BLaER1 treated with 17β-estradiol and CSF1 and Interleukin-3, amounts not matched to agents 10 nM and 100 nM (cell line): ENCODE results near the gene KTI12.
"Not testable (repeated sequence)": the region's sequence is repeated elsewhere in the genome, so short reads cannot be mapped to it uniquely, and the experiment has no call there.

Experiments
- H3K27ac ChIP-seq, 11 experiments: shearing (Covaris generic); formaldehyde crosslinking; 2 replicates each; pipeline ENCODE4 v1.8.1; 2022
- H3K27me3 ChIP-seq, 11 experiments: shearing (Covaris generic); formaldehyde crosslinking; 2 replicates each; pipeline ENCODE4 v1.8.1; 2022
- H3K36me3 ChIP-seq, 11 experiments: shearing (Covaris generic); formaldehyde crosslinking; 2 replicates each; pipeline ENCODE4 v1.8.1; 2022
- H3K4me1 ChIP-seq, 10 experiments: shearing (Covaris generic); formaldehyde crosslinking; 2 replicates each; pipeline ENCODE4 v1.8.1; 2022
- H3K4me2 ChIP-seq, 11 experiments: shearing (Covaris generic); formaldehyde crosslinking; 2 replicates each; pipeline ENCODE4 v1.8.1; 2022
- H3K4me3 ChIP-seq, 10 experiments: shearing (Covaris generic); formaldehyde crosslinking; 2 replicates each; pipeline ENCODE4 v1.8.1; 2022
- H3K9ac ChIP-seq, 11 experiments: shearing (Covaris generic); formaldehyde crosslinking; 2 replicates each; pipeline ENCODE4 v1.8.1; 2022
- H3K9me3 ChIP-seq, 11 experiments: shearing (Covaris generic); formaldehyde crosslinking; replicated peaks in 1 of 11; 2 replicates each; pipeline ENCODE4 v1.8.1; 2022
- H4K20me1 ChIP-seq, 11 experiments: shearing (Covaris generic); formaldehyde crosslinking; 2 replicates each; pipeline ENCODE4 v1.8.1; 2022
- Cebpa-rat ChIP-seq, 11 experiments: shearing (Covaris generic); IDR thresholded peaks; 2 replicates each; pipeline ENCODE4 v1.8.1; 2022

KTI12 gene

GRCh38 chr1:52032124-52032784 is 1.4 kb downstream of the KTI12 start:
- H3K4me1 ChIP-seq, result peaks cover 20 to 38% (median 27%) of the 10 kb centered on the region in 10 experiments
- H4K20me1 ChIP-seq, result peaks cover 22 to 49% (median 36%) of the 10 kb centered on the region in 11 experiments; a peak in 21 of 22 replicates
- H3K27ac ChIP-seq, result peak overlapping the region in 10 of 11 experiments; percentile 83 to 95 (median 93); a peak in 20 of 22 replicates

DNA sequence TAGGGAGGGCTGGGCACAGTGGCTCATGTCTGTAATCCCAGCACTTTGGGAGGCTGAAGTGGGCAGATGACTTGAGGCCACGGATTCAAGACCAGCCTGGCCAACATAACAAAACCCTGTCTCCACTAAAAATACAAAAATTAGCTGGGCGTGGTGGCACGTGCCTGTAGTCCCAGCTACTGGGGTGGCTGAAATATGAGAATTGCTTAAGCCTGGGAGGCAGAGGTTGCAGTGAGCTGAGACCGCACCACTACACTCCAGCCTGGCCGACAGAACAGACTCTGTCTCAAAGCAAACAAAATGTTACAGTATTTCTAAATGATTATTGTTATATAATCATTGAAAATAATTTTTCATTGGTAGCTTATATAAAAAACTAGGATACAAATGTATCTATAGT is 4.8 kb downstream of the KTI12 start:
- H3K4me2 ChIP-seq, H3K4me3 ChIP-seq: not testable (repeated sequence)

More at GRCh38 chr1:52032124-52032784, 1.4 kb downstream of the KTI12 start:
- Histone ChIP-seq H3K4me3 (peak overlapping the region; percentile 75 to 97 (median 92)), H3K36me3 (peaks cover 27 to 80% (median 43%) of the 10 kb centered on the region in 11 experiments), H3K27me3 (no peaks in the 10 kb centered on the region), H3K4me2 (peak overlapping the region; percentile 83 to 100 (median 91)), H3K9me3 (no peaks in the 10 kb centered on the region), H3K9ac (peak overlapping the region; percentile 88 to 96 (median 91))
- TF ChIP-seq Cebpa-rat (IDR thresholded peaks at IDR 0.05), result no peak

GRCh38 chr1:52028328-52028727 is 5.3 kb downstream of the KTI12 start:
- Histone ChIP-seq H3K4me2 (no peak overlapping the region), H4K20me1 (peaks cover 22 to 49% (median 36%) of the 10 kb centered on the region in 11 experiments; a peak in 21 of 22 replicates), H3K9ac (no peak overlapping the region), H3K27ac (no peak overlapping the region), H3K4me1 (peaks cover 23 to 37% (median 31%) of the 10 kb centered on the region in 10 experiments), H3K9me3 (no peaks in the 10 kb centered on the region), H3K36me3 (peaks cover 53 to 92% (median 62%) of the 10 kb centered on the region in 11 experiments), H3K4me3 (no peak overlapping the region), H3K27me3 (no peaks in the 10 kb centered on the region)
- no peak for TF ChIP-seq Cebpa-rat (IDR thresholded peaks at IDR 0.05)

More for the DNA sequence above, 4.8 kb downstream of the KTI12 start:
- not testable (repeated sequence) for H3K9me3 ChIP-seq, H3K27ac ChIP-seq, H3K27me3 ChIP-seq, H3K9ac ChIP-seq
- Histone ChIP-seq H4K20me1 (peaks cover 22 to 49% (median 36%) of the 10 kb centered on the region in 11 experiments; a peak in 21 of 22 replicates), H3K36me3 (peaks cover 48 to 87% (median 57%) of the 10 kb centered on the region in 11 experiments), H3K4me1 (peaks cover 24 to 37% (median 32%) of the 10 kb centered on the region in 10 experiments)

DNA sequence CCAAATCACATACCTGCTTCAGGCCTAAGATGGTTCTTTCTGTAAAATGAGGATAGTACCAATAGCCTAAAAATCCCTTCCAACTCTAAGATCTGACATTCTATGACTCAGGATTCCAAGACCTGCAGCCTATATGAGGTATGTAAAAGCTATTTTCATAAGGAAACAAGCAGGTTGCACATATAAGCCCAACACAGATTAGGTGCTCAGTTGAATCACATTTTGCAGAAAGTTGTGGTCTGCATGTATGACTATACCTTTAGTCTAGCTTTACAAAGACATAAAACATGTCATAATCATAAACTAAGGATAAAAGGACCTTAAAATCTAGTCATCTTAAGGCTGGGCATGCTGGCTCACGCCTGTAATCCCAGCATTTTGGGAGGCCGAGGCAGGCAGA is 7.3 kb downstream of the KTI12 start:
- H3K27me3 ChIP-seq, result no peaks in the 10 kb centered on the region
- H3K9me3 ChIP-seq, result no peaks in the 10 kb centered on the region
- no peak overlapping the region for H3K4me3 ChIP-seq
- no peak for TF ChIP-seq Cebpa-rat (IDR thresholded peaks at IDR 0.05)
- H3K27ac ChIP-seq, result no peak overlapping the region
- no peak overlapping the region for H3K4me2 ChIP-seq
- no peak overlapping the region for H3K9ac ChIP-seq
- H4K20me1 ChIP-seq, result peaks cover 6 to 29% (median 20%) of the 10 kb centered on the region in 11 experiments; a peak in 20 of 22 replicates
- H3K4me1 ChIP-seq, result peaks cover 10 to 26% (median 17%) of the 10 kb centered on the region in 10 experiments; a peak in 19 of 20 replicates
- peaks cover 69 to 99% (median 79%) of the 10 kb centered on the region in 11 experiments for H3K36me3 ChIP-seq

GRCh38 chr1:52022133-52022532 is 11.5 kb downstream of the KTI12 start:
- no peak overlapping the region for H3K27ac ChIP-seq
- H3K27me3 ChIP-seq, result no peaks in the 10 kb centered on the region
- no peak overlapping the region for H3K9ac ChIP-seq
- peaks cover 69 to 79% (median 75%) of the 10 kb centered on the region in 11 experiments for H3K36me3 ChIP-seq
- no peak overlapping the region for H3K4me2 ChIP-seq
- peaks cover 0 to 14% (median 5%) of the 10 kb centered on the region in 10 experiments; a peak in 6 of 20 replicates for H3K4me1 ChIP-seq
- H3K9me3 ChIP-seq, result no peaks in the 10 kb centered on the region
- no peaks in the 10 kb centered on the region for H4K20me1 ChIP-seq
- H3K4me3 ChIP-seq, result no peak overlapping the region
- no peak for TF ChIP-seq Cebpa-rat (IDR thresholded peaks at IDR 0.05)

DNA sequence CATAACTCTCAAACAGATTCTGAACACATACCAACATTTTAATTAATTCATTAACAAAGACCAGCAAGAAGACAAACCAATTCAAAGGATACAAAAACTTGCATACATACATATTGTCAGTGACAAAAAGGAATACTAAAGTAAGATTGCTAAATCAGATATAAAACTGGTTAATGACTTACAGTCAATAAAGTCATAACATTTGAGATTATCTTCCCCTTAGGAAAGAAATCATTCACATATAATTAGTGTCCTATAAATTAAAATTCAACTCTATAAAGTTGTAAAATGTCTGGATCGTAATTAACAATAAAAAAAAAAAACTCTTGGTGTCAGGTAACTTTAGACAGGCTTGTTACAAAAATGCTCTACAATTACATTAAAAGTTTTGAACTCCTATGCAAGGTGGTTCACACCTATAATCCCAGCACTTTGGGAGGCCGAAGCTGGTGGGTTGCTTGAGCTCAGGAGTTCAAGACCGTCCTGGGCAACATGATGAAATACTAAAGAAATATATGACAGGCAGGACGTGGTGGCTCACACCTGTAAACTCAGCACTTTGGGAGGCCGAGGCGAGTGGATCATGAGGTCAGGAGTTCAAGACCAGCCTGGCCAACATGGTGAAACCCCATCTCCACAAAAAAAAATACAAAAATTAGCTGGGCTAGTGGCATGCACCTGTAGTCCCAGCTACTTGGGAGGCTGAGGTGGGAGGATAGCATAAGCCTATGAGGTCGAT is 25.4 kb downstream of the KTI12 start:
- no peak overlapping the region for H3K4me3 ChIP-seq
- H3K9me3 ChIP-seq, result no peaks in the 10 kb centered on the region
- no peaks in the 10 kb centered on the region for H4K20me1 ChIP-seq
- TF ChIP-seq Cebpa-rat (IDR thresholded peaks at IDR 0.05), result no peak
- no peak overlapping the region for H3K9ac ChIP-seq
- H3K27ac ChIP-seq, result no peak overlapping the region
- H3K36me3 ChIP-seq, result no peaks in the 10 kb centered on the region
- H3K4me2 ChIP-seq, result no peak overlapping the region
- H3K4me1 ChIP-seq, result peaks cover 0 to 4% (median 0%) of the 10 kb centered on the region in 10 experiments; a peak in 1 of 20 replicates
- H3K27me3 ChIP-seq, result peaks cover 0 to 6% (median 0%) of the 10 kb centered on the region in 11 experiments; a peak in 4 of 22 replicates

GRCh38 chr1:52007215-52008002 is 26.2 kb downstream of the KTI12 start:
- Histone ChIP-seq H3K4me1 (peaks cover 0 to 4% (median 0%) of the 10 kb centered on the region in 10 experiments; a peak in 1 of 20 replicates), H4K20me1 (no peaks in the 10 kb centered on the region), H3K27me3 (peaks cover 0 to 6% (median 0%) of the 10 kb centered on the region in 11 experiments; a peak in 4 of 22 replicates), H3K9ac (no peak overlapping the region), H3K9me3 (no peaks in the 10 kb centered on the region), H3K36me3 (no peaks in the 10 kb centered on the region), H3K27ac (no peak overlapping the region), H3K4me2 (peak overlapping the region in 1 of 11 experiments; percentile 18; a peak in 1 of 22 replicates), H3K4me3 (no peak overlapping the region)
- TF ChIP-seq Cebpa-rat (IDR thresholded peaks at IDR 0.05), result no peak

GRCh38 chr1:52006081-52006553 is 27.5 kb downstream of the KTI12 start:
- not testable (repeated sequence) for H3K9ac ChIP-seq, H3K27me3 ChIP-seq

GRCh38 chr1:52005548-52005947 is 28.1 kb downstream of the KTI12 start:
- H3K4me1 ChIP-seq, H3K9ac ChIP-seq, H4K20me1 ChIP-seq, H3K36me3 ChIP-seq, H3K27ac ChIP-seq, H3K4me3 ChIP-seq, H3K9me3 ChIP-seq, H3K27me3 ChIP-seq, H3K4me2 ChIP-seq: not testable (repeated sequence)

More at GRCh38 chr1:52006081-52006553, 27.5 kb downstream of the KTI12 start:
- not testable (repeated sequence) for H3K4me2 ChIP-seq, H3K4me1 ChIP-seq, H4K20me1 ChIP-seq, H3K36me3 ChIP-seq, H3K9me3 ChIP-seq, H3K27ac ChIP-seq, H3K4me3 ChIP-seq
